Measurements from ENCODE around the gene GRK3.

- no peak for TF ChIP-seq POLR2A (IDR thresholded peaks at IDR 0.05; ENCODE audit: low read length)
- TF ChIP-seq GATA1 (IDR thresholded peaks at IDR 0.05; ENCODE audit: low read depth, low read length), result no peak
These were observed 2.8 kb downstream of the GRK3 start for GRCh38 chr22:25567251-25567675.
